ENCODE measurements around the gene PAPPA2. TPM values are rescaled to one million over a fixed set of nuclear protein-coding genes. Genes with fewer than 3 reads are reported as not detected.

The PAPPA2 gene
- total and polyA plus RNA-seq, 3 experiments from 2014 or later = 0.29 to 0.55 TPM; not detected in 1

DNA sequence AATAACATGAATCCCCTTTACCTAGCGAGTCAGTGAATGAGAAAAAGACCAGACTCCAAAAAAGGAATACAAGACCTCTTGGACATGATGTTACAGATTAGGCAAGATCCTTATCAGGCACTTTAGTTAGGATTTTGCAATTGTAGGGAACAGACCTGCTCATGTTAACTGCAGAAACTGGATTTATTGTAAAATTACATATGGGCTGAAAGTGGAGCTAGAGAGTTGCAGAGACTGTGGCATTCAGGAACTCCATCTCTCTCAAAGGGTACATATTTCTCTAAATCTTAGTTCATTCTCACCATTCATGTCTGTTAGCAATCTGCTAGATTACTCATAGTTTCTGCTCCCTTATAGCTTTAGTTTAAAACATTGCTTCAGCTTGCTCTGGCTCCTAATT, 142.2 kb downstream of the PAPPA2 start:
- H3K27me3 ChIP-seq (ENCODE audit: insufficient read depth, low read length, poor library complexity, severe bottlenecking) = no peaks in the 10 kb centered on the region
- H3K27ac Mint-ChIP-seq = no peak overlapping the region
- no peak overlapping the region for H3K4me3 Mint-ChIP-seq
- H3K9me3 Mint-ChIP-seq = peaks cover 0 to 1% (median 0%) of the 10 kb centered on the region in 5 donors
- DNase-seq = no peak
- H3K4me1 ChIP-seq (ENCODE audit: insufficient read depth, low read length) = no peaks in the 10 kb centered on the region
- CTCF ChIA-PET = no interaction called here
- H3K36me3 Mint-ChIP-seq = no peaks in the 10 kb centered on the region
- POLR2A ChIA-PET = no interaction called here
- no peak overlapping the region for H3K27ac ChIP-seq (ENCODE audit: low read depth, low read length)
- no peaks in the 10 kb centered on the region for H3K27me3 Mint-ChIP-seq
- no peaks in the 10 kb centered on the region for H3K9me3 ChIP-seq (ENCODE audit: low read length)
- no peaks in the 10 kb centered on the region for H3K4me1 Mint-ChIP-seq
- H3K36me3 ChIP-seq (ENCODE audit: insufficient read depth, low read length) = no peaks in the 10 kb centered on the region
- no peak overlapping the region for H3K4me3 ChIP-seq (ENCODE audit: low read length)

- ChIA-PET POLR2A (no interaction called here), CTCF (no interaction called here)
- no peak for DNase-seq
Observed at GRCh38 chr1:176609556-176610408, 146.8 kb downstream of the PAPPA2 start.

GRCh38 chr1:176612791-176613190, 149.8 kb downstream of the PAPPA2 start:
- Mint-ChIP-seq H3K27ac (no peak overlapping the region), H3K4me1 (no peaks in the 10 kb centered on the region), H3K27me3 (peaks cover 0 to 2% of the 10 kb centered on the region in 2 donors), H3K4me3 (no peak overlapping the region), H3K36me3 (no peaks in the 10 kb centered on the region), H3K9me3 (peaks cover 0 to 3% (median 2%) of the 10 kb centered on the region in 5 donors)
- no peaks in the 10 kb centered on the region for H3K27me3 ChIP-seq (ENCODE audit: insufficient read depth, low read length, poor library complexity, severe bottlenecking)
- H3K27ac ChIP-seq (ENCODE audit: low read depth, low read length) = no peak overlapping the region
- no peaks in the 10 kb centered on the region for H3K36me3 ChIP-seq (ENCODE audit: insufficient read depth, low read length)
- DNase-seq = no peak
- no peaks in the 10 kb centered on the region for H3K9me3 ChIP-seq (ENCODE audit: low read length)
- no peaks in the 10 kb centered on the region for H3K4me1 ChIP-seq (ENCODE audit: insufficient read depth, low read length)
- no peak overlapping the region for H3K4me3 ChIP-seq (ENCODE audit: low read length)
- CTCF ChIA-PET = no interaction called here
- POLR2A ChIA-PET = no interaction called here

More at GRCh38 chr1:176609556-176610408, 146.8 kb downstream of the PAPPA2 start:
- Mint-ChIP-seq H3K4me1 (no peaks in the 10 kb centered on the region), H3K27me3 (peaks cover 0 to 2% of the 10 kb centered on the region in 2 donors), H3K27ac (no peak overlapping the region), H3K4me3 (no peak overlapping the region), H3K9me3 (peaks cover 0 to 3% (median 0%) of the 10 kb centered on the region in 5 donors), H3K36me3 (no peaks in the 10 kb centered on the region)
- no peaks in the 10 kb centered on the region for H3K36me3 ChIP-seq (ENCODE audit: insufficient read depth, low read length)
- H3K27ac ChIP-seq (ENCODE audit: low read depth, low read length) = no peak overlapping the region
- H3K9me3 ChIP-seq (ENCODE audit: low read length) = no peaks in the 10 kb centered on the region
- H3K4me1 ChIP-seq (ENCODE audit: insufficient read depth, low read length) = no peaks in the 10 kb centered on the region
- H3K4me3 ChIP-seq (ENCODE audit: low read length) = no peak overlapping the region
- H3K27me3 ChIP-seq (ENCODE audit: insufficient read depth, low read length, poor library complexity, severe bottlenecking) = no peaks in the 10 kb centered on the region

DNA sequence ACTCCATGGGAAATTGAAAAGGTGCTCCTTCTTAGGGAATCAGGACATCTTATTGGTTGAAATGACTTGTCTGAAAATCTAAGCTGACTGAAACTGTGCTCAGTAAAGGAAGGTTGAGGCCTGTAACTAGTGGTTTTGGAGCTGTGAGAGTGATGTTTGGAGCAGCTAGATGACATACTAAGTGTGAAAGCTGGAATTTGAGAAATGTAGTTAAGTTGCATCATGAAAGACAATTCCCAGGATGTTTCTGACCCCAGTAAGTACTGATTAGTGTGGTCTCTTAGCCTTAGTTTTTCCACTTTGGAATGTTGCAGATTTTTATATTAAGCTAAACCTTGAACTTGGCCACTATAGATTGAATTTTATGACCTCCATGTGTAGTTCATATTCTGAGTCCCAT, 154.9 kb downstream of the PAPPA2 start:
- H3K36me3 ChIP-seq (ENCODE audit: insufficient read depth, low read length) = no peaks in the 10 kb centered on the region
- no peak overlapping the region for H3K4me3 Mint-ChIP-seq
- H3K4me1 ChIP-seq (ENCODE audit: insufficient read depth, low read length) = no peaks in the 10 kb centered on the region
- H3K36me3 Mint-ChIP-seq = no peaks in the 10 kb centered on the region
- no peak overlapping the region for H3K27ac ChIP-seq (ENCODE audit: low read depth, low read length)
- no peak for DNase-seq
- H3K27me3 ChIP-seq (ENCODE audit: insufficient read depth, low read length, poor library complexity, severe bottlenecking) = no peaks in the 10 kb centered on the region
- no peak overlapping the region for H3K4me3 ChIP-seq (ENCODE audit: low read length)
- CTCF ChIA-PET = no interaction called here
- peaks cover 0 to 9% (median 3%) of the 10 kb centered on the region in 5 donors for H3K9me3 Mint-ChIP-seq
- no peaks in the 10 kb centered on the region for H3K27me3 Mint-ChIP-seq
- H3K27ac Mint-ChIP-seq = no peak overlapping the region
- H3K4me1 Mint-ChIP-seq = no peaks in the 10 kb centered on the region
- no peaks in the 10 kb centered on the region for H3K9me3 ChIP-seq (ENCODE audit: low read length)
- POLR2A ChIA-PET = no interaction called here

DNA sequence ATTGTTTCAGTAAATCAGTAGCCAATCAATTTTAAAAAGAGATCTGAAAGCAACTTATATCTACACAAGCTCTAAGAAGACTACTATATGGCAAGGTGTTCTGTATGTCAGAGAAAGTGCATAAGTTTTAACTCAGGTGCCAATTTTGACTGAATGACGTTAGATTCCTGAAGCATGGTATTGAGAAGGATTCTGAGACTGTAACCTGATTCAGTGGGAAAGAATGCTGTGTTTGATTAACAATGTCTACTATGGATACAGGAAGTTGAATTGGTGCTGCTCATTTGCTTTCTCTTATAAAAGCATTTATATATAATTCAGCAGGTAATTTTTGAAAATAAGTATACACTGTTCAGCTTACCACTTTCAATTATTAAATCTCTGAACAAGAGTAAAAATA, 156.3 kb downstream of the PAPPA2 start:
- no peaks in the 10 kb centered on the region for H3K36me3 ChIP-seq (ENCODE audit: insufficient read depth, low read length)
- DNase-seq = no peak
- no peaks in the 10 kb centered on the region for H3K4me1 Mint-ChIP-seq
- H3K4me3 Mint-ChIP-seq = no peak overlapping the region
- no peaks in the 10 kb centered on the region for H3K27me3 ChIP-seq (ENCODE audit: insufficient read depth, low read length, poor library complexity, severe bottlenecking)
- no peak overlapping the region for H3K27ac Mint-ChIP-seq
- no peak overlapping the region for H3K27ac ChIP-seq (ENCODE audit: low read depth, low read length)
- no peak overlapping the region for H3K4me3 ChIP-seq (ENCODE audit: low read length)
- H3K9me3 Mint-ChIP-seq = peaks cover 2 to 9% (median 3%) of the 10 kb centered on the region in 5 donors
- H3K9me3 ChIP-seq (ENCODE audit: low read length) = no peaks in the 10 kb centered on the region
- no peaks in the 10 kb centered on the region for H3K36me3 Mint-ChIP-seq
- POLR2A ChIA-PET = no interaction called here
- no peaks in the 10 kb centered on the region for H3K4me1 ChIP-seq (ENCODE audit: insufficient read depth, low read length)
- CTCF ChIA-PET = no interaction called here
- H3K27me3 Mint-ChIP-seq = no peaks in the 10 kb centered on the region

GRCh38 chr1:176625365-176625764, 162.4 kb downstream of the PAPPA2 start:
- Mint-ChIP-seq H3K4me1 (no peaks in the 10 kb centered on the region), H3K27ac (no peak overlapping the region), H3K36me3 (no peaks in the 10 kb centered on the region), H3K27me3 (no peaks in the 10 kb centered on the region), H3K4me3 (no peak overlapping the region), H3K9me3 (peaks cover 2 to 9% (median 5%) of the 10 kb centered on the region in 5 donors)
- Histone ChIP-seq H3K4me1 (ENCODE audit: insufficient read depth, low read length) (no peaks in the 10 kb centered on the region), H3K36me3 (ENCODE audit: insufficient read depth, low read length) (no peaks in the 10 kb centered on the region), H3K4me3 (ENCODE audit: low read length) (no peak overlapping the region), H3K27ac (ENCODE audit: low read depth, low read length) (no peak overlapping the region), H3K9me3 (ENCODE audit: low read length) (no peaks in the 10 kb centered on the region), H3K27me3 (ENCODE audit: insufficient read depth, low read length, poor library complexity, severe bottlenecking) (no peaks in the 10 kb centered on the region)
- ChIA-PET POLR2A (no interaction called here), CTCF (no interaction called here)
- DNase-seq = no peak

DNA sequence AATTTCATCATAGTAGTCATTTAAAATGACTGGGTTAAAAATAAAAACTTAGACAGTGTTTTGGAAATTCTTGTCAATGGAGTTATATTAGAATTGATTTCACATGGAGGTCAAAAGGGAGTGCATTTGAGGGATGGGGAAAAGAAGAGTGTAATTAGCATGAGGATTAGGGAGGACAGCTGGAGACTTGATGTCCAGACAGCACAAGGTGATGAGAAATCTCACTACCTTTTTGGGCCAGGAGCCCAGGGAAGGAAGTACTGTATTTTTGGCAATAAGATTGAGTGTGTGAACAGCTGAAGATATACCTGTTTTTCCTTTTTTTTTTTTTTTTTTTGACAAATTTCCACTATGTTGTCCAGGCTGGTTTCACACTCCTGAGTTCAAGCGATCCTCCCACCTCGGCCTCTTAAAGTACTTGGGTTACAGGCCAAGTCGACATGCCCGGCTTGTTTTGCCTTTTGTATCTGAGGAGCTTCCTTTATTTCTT, 163.6 kb downstream of the PAPPA2 start:
- Mint-ChIP-seq H3K27me3 (no peaks in the 10 kb centered on the region), H3K36me3 (no peaks in the 10 kb centered on the region), H3K4me1 (no peaks in the 10 kb centered on the region), H3K27ac (no peak overlapping the region), H3K9me3 (peaks cover under 1 to 6% (median 4%) of the 10 kb centered on the region in 5 donors), H3K4me3 (no peak overlapping the region)
- Histone ChIP-seq H3K27me3 (ENCODE audit: insufficient read depth, low read length, poor library complexity, severe bottlenecking) (no peaks in the 10 kb centered on the region), H3K9me3 (ENCODE audit: low read length) (no peaks in the 10 kb centered on the region), H3K36me3 (ENCODE audit: insufficient read depth, low read length) (no peaks in the 10 kb centered on the region), H3K4me1 (ENCODE audit: insufficient read depth, low read length) (no peaks in the 10 kb centered on the region), H3K27ac (ENCODE audit: low read depth, low read length) (no peak overlapping the region), H3K4me3 (ENCODE audit: low read length) (no peak overlapping the region)
- ChIA-PET POLR2A (no interaction called here), CTCF (no interaction called here)
- DNase-seq = no peak

DNA sequence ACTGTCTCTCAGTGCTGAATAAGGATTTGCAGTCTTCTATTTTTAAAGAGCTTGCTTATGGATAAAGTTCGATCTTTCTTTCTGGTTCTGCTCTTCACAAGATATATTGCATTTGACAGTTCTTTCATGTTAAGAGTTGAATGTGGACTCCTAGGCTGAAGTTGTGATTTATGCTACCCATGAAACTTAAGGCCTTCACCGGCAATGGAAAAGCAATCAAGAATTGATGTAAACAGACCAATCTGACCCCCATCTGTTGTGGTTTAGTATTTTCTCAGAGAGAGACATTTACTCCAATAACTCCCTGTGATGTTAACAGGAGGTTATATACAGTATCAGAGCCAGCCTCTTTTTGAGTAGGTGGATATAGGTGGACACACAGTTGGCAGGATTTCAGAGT, 165.8 kb downstream of the PAPPA2 start:
- Histone ChIP-seq H3K4me1 (ENCODE audit: insufficient read depth, low read length) (no peaks in the 10 kb centered on the region), H3K36me3 (ENCODE audit: insufficient read depth, low read length) (no peaks in the 10 kb centered on the region), H3K4me3 (ENCODE audit: low read length) (no peak overlapping the region), H3K27me3 (ENCODE audit: insufficient read depth, low read length, poor library complexity, severe bottlenecking) (no peaks in the 10 kb centered on the region), H3K27ac (ENCODE audit: low read depth, low read length) (no peak overlapping the region), H3K9me3 (ENCODE audit: low read length) (no peaks in the 10 kb centered on the region)
- no peak overlapping the region for H3K27ac Mint-ChIP-seq
- CTCF ChIA-PET = no interaction called here
- DNase-seq = no peak
- H3K4me1 Mint-ChIP-seq = no peaks in the 10 kb centered on the region
- H3K9me3 Mint-ChIP-seq = peaks cover 0 to 6% (median 4%) of the 10 kb centered on the region in 5 donors
- H3K27me3 Mint-ChIP-seq = no peaks in the 10 kb centered on the region
- no peak overlapping the region for H3K4me3 Mint-ChIP-seq
- H3K36me3 Mint-ChIP-seq = no peaks in the 10 kb centered on the region
- POLR2A ChIA-PET = no interaction called here

Measured in CD8-positive, alpha-beta memory T cell (primary cell).